ENCODE results near the gene ZNF507.

Gene ZNF507

DNA sequence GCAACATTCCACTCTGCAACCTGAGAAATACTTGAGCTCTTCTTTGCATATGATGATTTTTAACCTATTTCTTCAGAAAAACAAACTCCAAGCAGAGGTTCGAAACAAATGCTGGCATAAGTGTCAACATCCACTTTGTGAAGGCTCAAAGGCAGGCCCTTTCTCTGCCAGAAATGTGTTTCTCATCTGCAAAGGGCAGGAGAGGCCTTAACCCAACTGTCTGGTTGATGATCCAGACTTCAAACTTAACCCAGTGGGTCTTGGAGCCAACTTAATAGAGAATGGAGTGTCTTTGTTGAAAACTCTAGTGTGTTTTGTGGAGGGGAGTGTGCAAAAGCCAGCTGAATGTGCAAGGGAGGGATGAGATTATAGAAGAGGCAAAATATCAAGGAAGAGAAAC lies 28.3 kb upstream of the ZNF507 start:
- Histone ChIP-seq H3K36me3 (ENCODE audit: control insufficient read depth, insufficient read depth, low read length) (no peaks in the 10 kb centered on the region), H3K4me3 (ENCODE audit: extremely low read depth, insufficient read depth, low read length, poor library complexity, severe bottlenecking) (no peak overlapping the region), H3K4me1 (ENCODE audit: control insufficient read depth, insufficient read depth, low read length, poor library complexity, severe bottlenecking) (no peaks in the 10 kb centered on the region), H3K9me3 (ENCODE audit: control insufficient read depth, low read length) (no peaks in the 10 kb centered on the region), H3K27ac (ENCODE audit: low read depth, low read length, severe bottlenecking) (no peak overlapping the region)
- WGBS, 2 experiments (ENCODE audit: insufficient coverage in 2 of 2) = 73 to 86% methylated on average over 1 of the region's 1 CpG

DNA sequence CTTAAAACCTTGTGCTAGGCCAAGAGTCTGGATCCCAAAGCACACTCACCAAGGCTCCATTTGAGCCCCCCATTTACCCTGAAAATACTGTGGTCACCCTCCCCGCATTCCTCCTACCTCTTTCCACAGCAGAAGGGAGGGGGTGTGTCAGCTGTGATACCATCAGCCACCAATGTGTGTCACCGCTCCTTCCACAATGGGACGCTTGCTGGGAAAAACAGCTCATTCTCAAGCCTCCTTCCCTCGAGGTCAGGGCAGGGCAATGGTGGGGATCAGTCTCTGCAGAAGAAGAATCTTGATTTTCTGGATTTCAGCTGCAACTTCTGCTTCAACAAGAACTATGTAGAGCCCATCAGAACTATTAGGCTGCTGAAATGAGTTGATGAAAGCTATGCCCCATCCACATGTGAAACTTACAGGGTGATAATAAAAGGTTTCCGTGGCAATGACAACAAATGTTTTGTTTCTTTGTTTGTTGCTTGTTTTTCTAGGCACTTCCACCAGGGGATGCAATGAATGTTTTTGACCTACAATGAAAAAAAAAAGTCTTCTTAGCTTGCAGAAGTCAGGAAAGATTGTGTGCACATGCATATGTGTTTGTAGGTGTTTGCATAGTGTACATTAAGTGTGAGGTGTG lies 26.4 kb upstream of the ZNF507 start:
- no peaks in the 10 kb centered on the region for H3K9me3 ChIP-seq (ENCODE audit: control insufficient read depth, low read length)
- whole genome bisulfite sequencing, 2 experiments (ENCODE audit: insufficient coverage in 2 of 2) = 33 to 88% methylated on average over 1 to 3 of the region's 5 CpGs
- H3K36me3 ChIP-seq (ENCODE audit: control insufficient read depth, insufficient read depth, low read length) = no peaks in the 10 kb centered on the region
- no peak overlapping the region for H3K4me3 ChIP-seq (ENCODE audit: extremely low read depth, insufficient read depth, low read length, poor library complexity, severe bottlenecking)
- H3K27ac ChIP-seq (ENCODE audit: low read depth, low read length, severe bottlenecking) = peak overlapping the region; percentile 72
- no peaks in the 10 kb centered on the region for H3K4me1 ChIP-seq (ENCODE audit: control insufficient read depth, insufficient read depth, low read length, poor library complexity, severe bottlenecking)

DNA sequence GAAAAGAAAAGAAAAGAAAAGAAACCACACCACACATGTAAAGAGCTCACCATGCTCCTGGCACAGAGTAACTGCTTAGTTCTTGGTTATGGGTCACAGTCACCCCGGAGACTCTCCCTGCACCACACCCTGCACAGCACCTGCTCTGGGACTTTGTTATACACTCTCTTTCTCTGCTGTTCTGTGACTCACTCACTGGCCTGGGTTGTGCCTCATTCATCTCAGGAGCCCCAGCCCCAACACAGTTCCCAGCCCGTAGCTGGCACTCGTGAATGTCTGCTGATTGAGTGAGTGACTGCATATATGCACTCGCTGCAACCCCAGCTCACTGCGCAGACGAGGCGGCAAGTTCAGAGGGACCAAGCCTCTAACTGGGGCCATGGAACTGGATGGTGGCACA lies 22.9 kb upstream of the ZNF507 start:
- Histone ChIP-seq H3K4me3 (ENCODE audit: extremely low read depth, insufficient read depth, low read length, poor library complexity, severe bottlenecking) (no peak overlapping the region), H3K36me3 (ENCODE audit: control insufficient read depth, insufficient read depth, low read length) (no peaks in the 10 kb centered on the region), H3K27ac (ENCODE audit: low read depth, low read length, severe bottlenecking) (no peak overlapping the region), H3K4me1 (ENCODE audit: control insufficient read depth, insufficient read depth, low read length, poor library complexity, severe bottlenecking) (no peaks in the 10 kb centered on the region), H3K9me3 (ENCODE audit: control insufficient read depth, low read length) (no peaks in the 10 kb centered on the region)
- WGBS, 2 experiments (ENCODE audit: insufficient coverage in 2 of 2) = 90 to 100% methylated on average over 4 of the region's 7 CpGs

- 91 to 97% methylated on average over 7 to 10 of the region's 10 CpGs for WGBS, 2 experiments (ENCODE audit: insufficient coverage in 2 of 2)
- no peak overlapping the region for H3K4me3 ChIP-seq (ENCODE audit: extremely low read depth, insufficient read depth, low read length, poor library complexity, severe bottlenecking)
- H3K36me3 ChIP-seq (ENCODE audit: control insufficient read depth, insufficient read depth, low read length) = no peaks in the 10 kb centered on the region
These were observed 20.7 kb upstream of the ZNF507 start for GRCh38 chr19:32324631-32325285.

DNA sequence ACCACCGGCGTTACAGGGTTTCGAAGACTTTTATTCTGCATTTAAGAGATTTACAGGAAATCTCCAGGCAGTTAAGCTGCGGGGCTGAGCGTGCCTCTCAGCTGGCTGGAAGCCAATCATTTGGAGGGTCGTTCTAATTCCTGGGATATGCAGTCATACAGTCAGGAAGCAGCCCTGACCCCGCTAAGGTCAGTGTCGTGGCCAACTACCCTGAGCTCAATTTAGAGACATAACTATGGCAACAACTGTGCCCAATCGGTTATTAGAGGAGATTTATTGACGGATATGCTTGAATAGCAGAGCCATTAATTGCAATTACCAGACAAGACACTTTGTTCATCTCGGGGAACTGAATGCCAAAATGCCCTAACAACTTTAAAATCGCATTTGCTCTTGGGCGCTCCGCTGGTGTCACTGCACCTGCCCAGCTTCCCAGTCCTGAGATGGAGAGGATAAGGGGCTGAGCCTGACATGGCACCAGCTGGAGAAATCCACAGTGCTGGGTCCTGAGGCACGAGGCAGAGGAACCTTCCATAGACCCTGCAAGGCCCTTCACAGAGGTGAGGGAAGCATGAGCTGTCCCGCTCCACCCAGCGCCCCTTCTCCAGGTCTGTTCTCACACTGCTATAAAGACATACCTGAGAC lies 15.1 kb upstream of the ZNF507 start:
- peaks cover 10% of the 10 kb centered on the region for H3K4me1 ChIP-seq (ENCODE audit: control insufficient read depth, insufficient read depth, low read length, poor library complexity, severe bottlenecking)
- WGBS, 2 experiments (ENCODE audit: insufficient coverage in 2 of 2) = 85 to 89% methylated on average over 11 to 13 of the region's 17 CpGs
- H3K9me3 ChIP-seq (ENCODE audit: control insufficient read depth, low read length) = no peaks in the 10 kb centered on the region
- H3K4me3 ChIP-seq (ENCODE audit: extremely low read depth, insufficient read depth, low read length, poor library complexity, severe bottlenecking) = no peak overlapping the region
- H3K27ac ChIP-seq (ENCODE audit: low read depth, low read length, severe bottlenecking) = peak overlapping the region; percentile 76
- H3K36me3 ChIP-seq (ENCODE audit: control insufficient read depth, insufficient read depth, low read length) = no peaks in the 10 kb centered on the region

More at GRCh38 chr19:32324631-32325285, 20.7 kb upstream of the ZNF507 start:
- Histone ChIP-seq H3K4me1 (ENCODE audit: control insufficient read depth, insufficient read depth, low read length, poor library complexity, severe bottlenecking) (no peaks in the 10 kb centered on the region), H3K27ac (ENCODE audit: low read depth, low read length, severe bottlenecking) (no peak overlapping the region), H3K9me3 (ENCODE audit: control insufficient read depth, low read length) (no peaks in the 10 kb centered on the region)

- Histone ChIP-seq H3K27ac (ENCODE audit: low read depth, low read length, severe bottlenecking) (no peak overlapping the region), H3K36me3 (ENCODE audit: control insufficient read depth, insufficient read depth, low read length) (no peaks in the 10 kb centered on the region), H3K9me3 (ENCODE audit: control insufficient read depth, low read length) (no peaks in the 10 kb centered on the region), H3K4me1 (ENCODE audit: control insufficient read depth, insufficient read depth, low read length, poor library complexity, severe bottlenecking) (peaks cover 10% of the 10 kb centered on the region), H3K4me3 (ENCODE audit: extremely low read depth, insufficient read depth, low read length, poor library complexity, severe bottlenecking) (no peak overlapping the region)
- WGBS, 2 experiments (ENCODE audit: insufficient coverage in 2 of 2) = 85 to 86% methylated on average over 3 to 5 of the region's 5 CpGs
These were observed 12.2 kb upstream of the ZNF507 start for GRCh38 chr19:32333227-32333626.

DNA sequence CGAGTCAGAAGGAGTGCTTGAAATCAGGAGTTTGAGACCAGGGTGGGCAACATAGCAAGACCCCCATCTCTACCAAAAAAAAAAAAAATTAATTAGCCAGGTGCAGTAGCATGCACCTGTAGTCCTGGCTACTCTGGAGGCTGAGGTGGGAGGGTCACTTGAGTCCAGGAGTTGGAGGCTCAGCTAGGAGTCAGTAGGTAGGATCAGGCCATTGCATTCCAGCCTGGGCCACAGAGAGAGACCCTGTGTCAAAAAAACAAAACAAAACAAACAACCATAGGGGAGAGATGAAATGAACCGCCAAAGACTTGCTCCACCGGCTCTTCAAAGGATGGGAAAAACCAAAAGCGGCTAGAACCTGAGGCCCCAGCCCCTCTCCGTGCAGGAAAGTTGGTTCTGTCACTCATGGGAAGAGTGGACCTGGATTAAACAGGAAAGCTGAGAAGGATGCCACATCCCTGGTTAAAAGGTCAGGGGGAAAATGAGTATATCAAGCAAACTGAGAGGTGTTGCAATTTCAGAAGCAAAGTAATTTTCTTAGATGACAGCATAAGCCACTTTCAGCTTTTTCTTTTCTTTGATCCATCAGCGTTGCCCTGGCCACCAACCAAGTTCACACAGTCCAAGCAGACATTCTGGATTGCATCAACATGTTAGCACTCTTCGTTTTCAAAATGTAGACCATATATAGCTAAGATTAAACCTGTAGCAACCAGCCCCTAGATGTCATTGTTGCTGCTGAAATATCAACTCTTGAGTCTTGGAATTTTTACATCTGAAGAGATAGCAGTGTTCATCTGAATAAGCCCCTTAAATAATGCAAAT lies 8.9 kb upstream of the ZNF507 start:
- Histone ChIP-seq H3K4me1 (ENCODE audit: control insufficient read depth, insufficient read depth, low read length, poor library complexity, severe bottlenecking) (no peaks in the 10 kb centered on the region), H3K36me3 (ENCODE audit: control insufficient read depth, insufficient read depth, low read length) (no peaks in the 10 kb centered on the region), H3K27ac (ENCODE audit: low read depth, low read length, severe bottlenecking) (no peak overlapping the region), H3K4me3 (ENCODE audit: extremely low read depth, insufficient read depth, low read length, poor library complexity, severe bottlenecking) (no peak overlapping the region), H3K9me3 (ENCODE audit: control insufficient read depth, low read length) (no peaks in the 10 kb centered on the region)
- WGBS, 2 experiments (ENCODE audit: insufficient coverage in 2 of 2) = 80 to 87% methylated on average over 4 to 7 of the region's 7 CpGs

DNA sequence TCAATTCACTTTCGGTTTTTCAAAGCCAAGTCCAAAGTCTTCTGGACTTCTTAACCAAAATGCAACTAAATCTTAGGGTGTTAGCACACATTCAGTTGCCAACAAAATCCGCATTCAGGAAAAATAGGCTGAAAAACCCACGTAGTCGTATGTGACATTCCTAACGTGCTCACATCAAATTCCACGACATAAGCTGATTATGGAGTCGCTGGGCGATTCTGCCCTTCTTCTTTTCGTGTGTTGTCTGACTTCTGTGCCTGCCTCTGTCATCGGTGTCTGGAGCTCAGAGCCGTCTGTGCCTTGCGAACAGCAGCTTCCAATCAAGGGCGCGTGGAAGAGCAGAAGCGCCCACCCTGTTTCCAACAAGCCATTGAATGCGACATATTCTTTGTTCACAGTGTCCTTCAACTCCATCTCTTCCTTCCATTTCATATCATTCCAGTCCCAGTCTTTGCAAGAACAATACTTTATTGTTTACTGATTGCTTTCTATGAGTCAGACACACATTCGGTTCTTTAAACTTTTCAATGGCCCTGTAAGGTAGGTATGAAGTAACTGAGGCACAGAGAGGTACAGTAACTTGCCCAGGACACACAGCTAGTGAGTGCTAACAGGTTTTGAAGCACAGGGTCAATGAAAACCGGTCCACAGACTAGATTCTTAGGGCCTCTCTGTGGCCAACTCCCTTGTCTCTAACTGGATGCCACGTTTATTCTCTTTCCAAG lies 8.2 kb upstream of the ZNF507 start:
- Histone ChIP-seq H3K4me1 (ENCODE audit: control insufficient read depth, insufficient read depth, low read length, poor library complexity, severe bottlenecking) (no peaks in the 10 kb centered on the region), H3K9me3 (ENCODE audit: control insufficient read depth, low read length) (no peaks in the 10 kb centered on the region), H3K27ac (ENCODE audit: low read depth, low read length, severe bottlenecking) (no peak overlapping the region), H3K4me3 (ENCODE audit: extremely low read depth, insufficient read depth, low read length, poor library complexity, severe bottlenecking) (no peak overlapping the region), H3K36me3 (ENCODE audit: control insufficient read depth, insufficient read depth, low read length) (no peaks in the 10 kb centered on the region)
- WGBS, 2 experiments (ENCODE audit: insufficient coverage in 2 of 2) = 87 to 89% methylated on average over 18 to 19 of the region's 19 CpGs

DNA sequence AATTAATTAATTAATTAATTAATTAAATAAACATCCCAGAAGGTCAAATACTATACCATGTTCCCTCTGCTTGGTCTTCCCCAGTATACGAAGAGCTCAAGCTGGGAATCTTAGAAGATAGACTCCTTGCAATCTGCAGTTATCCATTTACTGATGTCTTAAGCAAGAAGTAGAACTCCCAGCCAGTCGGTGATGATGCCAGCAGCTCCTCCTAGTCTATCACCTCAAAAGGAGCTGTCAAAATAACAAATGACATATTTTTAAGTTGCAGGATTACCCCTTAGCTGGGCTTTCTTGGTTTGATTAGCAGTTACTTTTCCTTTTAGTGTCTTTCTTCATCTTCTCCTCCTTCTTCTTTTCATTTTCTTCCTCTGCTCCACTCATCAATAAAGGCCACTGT lies 6.0 kb upstream of the ZNF507 start:
- WGBS, 2 experiments (ENCODE audit: insufficient coverage in 2 of 2) = 93% methylated on average over 2 of the region's 2 CpGs; no CpG with 5 or more reads in 1 of the 2 experiments
- no peaks in the 10 kb centered on the region for H3K36me3 ChIP-seq (ENCODE audit: control insufficient read depth, insufficient read depth, low read length)
- H3K4me3 ChIP-seq (ENCODE audit: extremely low read depth, insufficient read depth, low read length, poor library complexity, severe bottlenecking) = no peak overlapping the region
- H3K9me3 ChIP-seq (ENCODE audit: control insufficient read depth, low read length) = no peaks in the 10 kb centered on the region
- H3K27ac ChIP-seq (ENCODE audit: low read depth, low read length, severe bottlenecking) = no peak overlapping the region
- H3K4me1 ChIP-seq (ENCODE audit: control insufficient read depth, insufficient read depth, low read length, poor library complexity, severe bottlenecking) = no peaks in the 10 kb centered on the region

Data from mesodermal cell (in vitro differentiated cells).